ENCODE results near the gene ZNF680.

ZNF680 gene

GRCh38 chr7:64521409-64521984 is 41.4 kb downstream of the ZNF680 start:
- no peaks in the 10 kb centered on the region for H3K79me1 ChIP-seq (ENCODE audit: low read depth, low read length)
- no peak overlapping the region for H3K4me2 ChIP-seq (ENCODE audit: insufficient read depth, low read length, poor library complexity, severe bottlenecking)
- H4K91ac ChIP-seq (ENCODE audit: low read depth, low read length, poor library complexity): no peak overlapping the region
- no peak overlapping the region for H3K9ac ChIP-seq (ENCODE audit: low read depth, low read length, poor library complexity)
- H2AFZ ChIP-seq (ENCODE audit: low read length): no peak overlapping the region
- no peak overlapping the region for H3K4ac ChIP-seq (ENCODE audit: low read length)
- H3K9me3 ChIP-seq (replicated peaks in 1 of 2; ENCODE audit: control insufficient read depth in 2 of 2, insufficient read depth in 1 of 2, low read depth in 1 of 2, low read length in 2 of 2): peaks cover 2 to 97% of the 10 kb centered on the region in 2 donors
- H2AK5ac ChIP-seq (ENCODE audit: low read depth, low read length): no peak overlapping the region
- no peak overlapping the region for H2BK5ac ChIP-seq (ENCODE audit: low read length)
- no peaks in the 10 kb centered on the region for H3K4me1 ChIP-seq (ENCODE audit: control insufficient read depth in 2 of 2, insufficient read depth in 1 of 2, low read depth in 1 of 2, low read length in 2 of 2)
- no peak overlapping the region for H3K23ac ChIP-seq (ENCODE audit: low read depth, low read length, poor library complexity)
- no peak overlapping the region for H3K4me3 ChIP-seq (ENCODE audit: low read length in 2 of 2)
- no peak overlapping the region for H2BK12ac ChIP-seq (ENCODE audit: low read length)
- no peak for DNase-seq (ENCODE audit: low spot score)
- H3K27ac ChIP-seq (replicated peaks; ENCODE audit: low read length): no peak overlapping the region
- no peak overlapping the region for H2BK120ac ChIP-seq (ENCODE audit: low read depth, low read length)
- no peak overlapping the region for H3K18ac ChIP-seq (ENCODE audit: low read length)
- H2BK15ac ChIP-seq (ENCODE audit: low read length): no peak overlapping the region
- no peaks in the 10 kb centered on the region for H3K27me3 ChIP-seq (ENCODE audit: control insufficient read depth in 3 of 3, insufficient read depth in 3 of 3, low read depth in 1 of 3, low read length in 3 of 3)
- WGBS, 2 donors (ENCODE audit: extremely low coverage in 2 of 2, insufficient read length in 2 of 2, insufficient replicate concordance in 1 of 2): no CpG with 5 or more reads among the region's 2 CpGs
- H3K36me3 ChIP-seq (replicated peaks in 1 of 2; ENCODE audit: control insufficient read depth in 2 of 2, insufficient read depth in 2 of 2, low read length in 2 of 2): peaks cover 0 to 80% of the 10 kb centered on the region in 2 donors
- no peak overlapping the region for H3K14ac ChIP-seq (ENCODE audit: low read length)
- H4K8ac ChIP-seq (ENCODE audit: low read depth, low read length): no peak overlapping the region

- peaks cover 5 to 89% of the 10 kb centered on the region in 2 donors for H3K9me3 ChIP-seq (replicated peaks in 1 of 2; ENCODE audit: control insufficient read depth in 2 of 2, insufficient read depth in 1 of 2, low read depth in 1 of 2, low read length in 2 of 2)
- no peak overlapping the region for H4K91ac ChIP-seq (ENCODE audit: low read depth, low read length, poor library complexity)
- H2BK15ac ChIP-seq (ENCODE audit: low read length): no peak overlapping the region
- H3K23ac ChIP-seq (ENCODE audit: low read depth, low read length, poor library complexity): no peak overlapping the region
- no peak overlapping the region for H2AFZ ChIP-seq (ENCODE audit: low read length)
- H2AK5ac ChIP-seq (ENCODE audit: low read depth, low read length): no peak overlapping the region
- WGBS, 2 donors (ENCODE audit: extremely low coverage in 2 of 2, insufficient read length in 2 of 2, insufficient replicate concordance in 1 of 2): no CpG with 5 or more reads among the region's 2 CpGs
- H3K9ac ChIP-seq (ENCODE audit: low read depth, low read length, poor library complexity): no peak overlapping the region
- no peak overlapping the region for H3K4me2 ChIP-seq (ENCODE audit: insufficient read depth, low read length, poor library complexity, severe bottlenecking)
- peaks cover 0 to 66% of the 10 kb centered on the region in 2 donors for H3K36me3 ChIP-seq (replicated peaks in 1 of 2; ENCODE audit: control insufficient read depth in 2 of 2, insufficient read depth in 2 of 2, low read length in 2 of 2)
- H2BK5ac ChIP-seq (ENCODE audit: low read length): no peak overlapping the region
- H3K27ac ChIP-seq (replicated peaks; ENCODE audit: low read length): no peak overlapping the region
- H3K4ac ChIP-seq (ENCODE audit: low read length): no peak overlapping the region
- H2BK12ac ChIP-seq (ENCODE audit: low read length): no peak overlapping the region
- no peaks in the 10 kb centered on the region for H3K27me3 ChIP-seq (ENCODE audit: control insufficient read depth in 3 of 3, insufficient read depth in 3 of 3, low read depth in 1 of 3, low read length in 3 of 3)
- H3K4me3 ChIP-seq (ENCODE audit: low read length in 2 of 2): no peak overlapping the region
- DNase-seq (ENCODE audit: low spot score): no peak
- H3K4me1 ChIP-seq (ENCODE audit: control insufficient read depth in 2 of 2, insufficient read depth in 1 of 2, low read depth in 1 of 2, low read length in 2 of 2): no peaks in the 10 kb centered on the region
- H2BK120ac ChIP-seq (ENCODE audit: low read depth, low read length): no peak overlapping the region
- H3K79me1 ChIP-seq (ENCODE audit: low read depth, low read length): no peaks in the 10 kb centered on the region
- H3K18ac ChIP-seq (ENCODE audit: low read length): no peak overlapping the region
- H4K8ac ChIP-seq (ENCODE audit: low read depth, low read length): no peak overlapping the region
- H3K14ac ChIP-seq (ENCODE audit: low read length): no peak overlapping the region
Measured at GRCh38 chr7:64516451-64516850, 46.4 kb downstream of the ZNF680 start.

- peaks cover 0 to 64% of the 10 kb centered on the region in 2 donors for H3K36me3 ChIP-seq (replicated peaks in 1 of 2; ENCODE audit: control insufficient read depth in 2 of 2, insufficient read depth in 2 of 2, low read length in 2 of 2)
- no peak overlapping the region for H3K27ac ChIP-seq (replicated peaks; ENCODE audit: low read length)
- H2AK5ac ChIP-seq (ENCODE audit: low read depth, low read length): no peak overlapping the region
- no peak overlapping the region for H3K18ac ChIP-seq (ENCODE audit: low read length)
- no peak overlapping the region for H4K8ac ChIP-seq (ENCODE audit: low read depth, low read length)
- no peak overlapping the region for H3K4me2 ChIP-seq (ENCODE audit: insufficient read depth, low read length, poor library complexity, severe bottlenecking)
- WGBS, 2 donors (ENCODE audit: extremely low coverage in 2 of 2, insufficient read length in 2 of 2, insufficient replicate concordance in 1 of 2): no CpG with 5 or more reads among the region's 1 CpG
- H3K4ac ChIP-seq (ENCODE audit: low read length): no peak overlapping the region
- H3K23ac ChIP-seq (ENCODE audit: low read depth, low read length, poor library complexity): no peak overlapping the region
- H3K9me3 ChIP-seq (replicated peaks in 1 of 2; ENCODE audit: control insufficient read depth in 2 of 2, insufficient read depth in 1 of 2, low read depth in 1 of 2, low read length in 2 of 2): peaks cover 5 to 89% of the 10 kb centered on the region in 2 donors
- H3K79me1 ChIP-seq (ENCODE audit: low read depth, low read length): no peaks in the 10 kb centered on the region
- H3K9ac ChIP-seq (ENCODE audit: low read depth, low read length, poor library complexity): no peak overlapping the region
- DNase-seq (ENCODE audit: low spot score): no peak
- H4K91ac ChIP-seq (ENCODE audit: low read depth, low read length, poor library complexity): no peak overlapping the region
- no peak overlapping the region for H2AFZ ChIP-seq (ENCODE audit: low read length)
- no peak overlapping the region for H2BK5ac ChIP-seq (ENCODE audit: low read length)
- no peak overlapping the region for H2BK15ac ChIP-seq (ENCODE audit: low read length)
- no peak overlapping the region for H3K4me3 ChIP-seq (ENCODE audit: low read length in 2 of 2)
- H3K27me3 ChIP-seq (ENCODE audit: control insufficient read depth in 3 of 3, insufficient read depth in 3 of 3, low read depth in 1 of 3, low read length in 3 of 3): no peaks in the 10 kb centered on the region
- no peak overlapping the region for H2BK12ac ChIP-seq (ENCODE audit: low read length)
- H3K14ac ChIP-seq (ENCODE audit: low read length): no peak overlapping the region
- no peaks in the 10 kb centered on the region for H3K4me1 ChIP-seq (ENCODE audit: control insufficient read depth in 2 of 2, insufficient read depth in 1 of 2, low read depth in 1 of 2, low read length in 2 of 2)
- no peak overlapping the region for H2BK120ac ChIP-seq (ENCODE audit: low read depth, low read length)
Measured at GRCh38 chr7:64515781-64516180, 47.1 kb downstream of the ZNF680 start.

- H2BK15ac ChIP-seq (ENCODE audit: low read length): no peak overlapping the region
- no peak overlapping the region for H3K4ac ChIP-seq (ENCODE audit: low read length)
Measured at GRCh38 chr7:64515330-64515729, 47.5 kb downstream of the ZNF680 start.

More at GRCh38 chr7:64515330-64515729, 47.5 kb downstream of the ZNF680 start:
- no peak overlapping the region for H2BK12ac ChIP-seq (ENCODE audit: low read length)
- no peak overlapping the region for H3K4me2 ChIP-seq (ENCODE audit: insufficient read depth, low read length, poor library complexity, severe bottlenecking)
- no peaks in the 10 kb centered on the region for H3K27me3 ChIP-seq (ENCODE audit: control insufficient read depth in 3 of 3, insufficient read depth in 3 of 3, low read depth in 1 of 3, low read length in 3 of 3)
- H4K91ac ChIP-seq (ENCODE audit: low read depth, low read length, poor library complexity): no peak overlapping the region
- no peak overlapping the region for H3K23ac ChIP-seq (ENCODE audit: low read depth, low read length, poor library complexity)
- H3K9me3 ChIP-seq (replicated peaks in 1 of 2; ENCODE audit: control insufficient read depth in 2 of 2, insufficient read depth in 1 of 2, low read depth in 1 of 2, low read length in 2 of 2): peaks cover 5 to 86% of the 10 kb centered on the region in 2 donors
- no peak overlapping the region for H3K14ac ChIP-seq (ENCODE audit: low read length)
- H2BK5ac ChIP-seq (ENCODE audit: low read length): no peak overlapping the region
- no peak overlapping the region for H4K8ac ChIP-seq (ENCODE audit: low read depth, low read length)
- H2BK120ac ChIP-seq (ENCODE audit: low read depth, low read length): no peak overlapping the region
- H3K27ac ChIP-seq (replicated peaks; ENCODE audit: low read length): no peak overlapping the region
- H3K18ac ChIP-seq (ENCODE audit: low read length): no peak overlapping the region
- H2AK5ac ChIP-seq (ENCODE audit: low read depth, low read length): no peak overlapping the region
- H3K9ac ChIP-seq (ENCODE audit: low read depth, low read length, poor library complexity): no peak overlapping the region
- no peak overlapping the region for H2AFZ ChIP-seq (ENCODE audit: low read length)
- no peaks in the 10 kb centered on the region for H3K79me1 ChIP-seq (ENCODE audit: low read depth, low read length)
- no peaks in the 10 kb centered on the region for H3K4me1 ChIP-seq (ENCODE audit: control insufficient read depth in 2 of 2, insufficient read depth in 1 of 2, low read depth in 1 of 2, low read length in 2 of 2)
- no peak overlapping the region for H3K4me3 ChIP-seq (ENCODE audit: low read length in 2 of 2)
- DNase-seq (ENCODE audit: low spot score): no peak
- peaks cover 0 to 59% of the 10 kb centered on the region in 2 donors for H3K36me3 ChIP-seq (replicated peaks in 1 of 2; ENCODE audit: control insufficient read depth in 2 of 2, insufficient read depth in 2 of 2, low read length in 2 of 2)
